ENCODE data around the gene LIME1.

LIME1 gene

GRCh38 chr20:63735859-63736718 is at the start of gene LIME1:
LIME1 (plus strand) TSS chr20:63736664; CDS start chr20:63737550, 886 bp downstream.
- DNase-seq (ENCODE audit: low read depth) = peak; percentile 43

- no peak for DNase-seq (ENCODE audit: low read depth)
Measured at GRCh38 chr20:63687419-63688178, 48.9 kb upstream of the LIME1 start.

- DNase-seq (ENCODE audit: low read depth) = no peak
Measured at GRCh38 chr20:63688228-63689045, 48.0 kb upstream of the LIME1 start.

- DNase-seq (ENCODE audit: low read depth) = no peak
Measured at GRCh38 chr20:63689046-63690002, 47.1 kb upstream of the LIME1 start.

- no peak for DNase-seq (ENCODE audit: low read depth)
Measured at GRCh38 chr20:63690003-63690897, 46.2 kb upstream of the LIME1 start.

GRCh38 chr20:63690898-63691710 is 45.4 kb upstream of the LIME1 start:
- no peak for DNase-seq (ENCODE audit: low read depth)

- no peak for DNase-seq (ENCODE audit: low read depth)
Measured at GRCh38 chr20:63691711-63692435, 44.6 kb upstream of the LIME1 start.

- no peak for DNase-seq (ENCODE audit: low read depth)
Measured at GRCh38 chr20:63692436-63693082, 43.9 kb upstream of the LIME1 start.

GRCh38 chr20:63693083-63693732 is 43.3 kb upstream of the LIME1 start:
- no peak for DNase-seq (ENCODE audit: low read depth)

GRCh38 chr20:63693733-63694583 is 42.5 kb upstream of the LIME1 start:
- no peak for DNase-seq (ENCODE audit: low read depth)

- no peak for DNase-seq (ENCODE audit: low read depth)
Measured at GRCh38 chr20:63694584-63695423, 41.7 kb upstream of the LIME1 start.

- DNase-seq (ENCODE audit: low read depth) = no peak
Measured at GRCh38 chr20:63695424-63696305, 40.8 kb upstream of the LIME1 start.

- no peak for DNase-seq (ENCODE audit: low read depth)
Measured at GRCh38 chr20:63696306-63696627, 40.2 kb upstream of the LIME1 start.

- DNase-seq (ENCODE audit: low read depth) = no peak
Measured at GRCh38 chr20:63696628-63697356, 39.7 kb upstream of the LIME1 start, which contains the start of gene TNFRSF6B. TNFRSF6B (plus strand) TSS chr20:63696652; CDS start chr20:63696768, 116 bp downstream.
